ENCODE data around the gene ASTN2. TPM values are rescaled to one million over a fixed set of nuclear protein-coding genes. Genes with fewer than 3 reads are reported as not detected.

ASTN2 gene
- total and polyA plus RNA-seq, 3 donors from 2014 or later = 55.7 to 157 (median 117) TPM

GRCh38 chr9:116741742-116742141 lies 673.1 kb downstream of the ASTN2 start:
- TF ChIP-seq POLR2A (IDR thresholded peaks at IDR 0.05) = no peak
- no peak for TF ChIP-seq CTCF (IDR thresholded peaks at IDR 0.05)
- no peak overlapping the region for H3K27ac ChIP-seq
- intact Hi-C loops (cut with DNase I; ENCODE audit: low total_unique reads) = no loop called here
- no peaks in the 10 kb centered on the region for H3K4me1 ChIP-seq
- 90 to 93% methylated on average over 2 of the region's 2 CpGs for WGBS, 2 donors
- no peaks in the 10 kb centered on the region for H3K9me3 ChIP-seq
- no peak for DNase-seq
- H3K27me3 ChIP-seq = no peaks in the 10 kb centered on the region
- no peaks in the 10 kb centered on the region for H3K36me3 ChIP-seq (ENCODE audit: low read depth, missing control alignments)
- H3K4me3 ChIP-seq = no peak overlapping the region

- H3K9me3 ChIP-seq = no peaks in the 10 kb centered on the region
- intact Hi-C loops (cut with DNase I; ENCODE audit: low total_unique reads) = no loop called here
- 62 to 72% methylated on average over 3 of the region's 3 CpGs for WGBS, 2 donors
- H3K4me3 ChIP-seq = no peak overlapping the region
- H3K4me1 ChIP-seq = no peaks in the 10 kb centered on the region
- no peak for DNase-seq
- no peaks in the 10 kb centered on the region for H3K36me3 ChIP-seq (ENCODE audit: low read depth, missing control alignments)
- no peak for TF ChIP-seq POLR2A (IDR thresholded peaks at IDR 0.05)
- no peak for TF ChIP-seq CTCF (IDR thresholded peaks at IDR 0.05)
- H3K27me3 ChIP-seq = no peaks in the 10 kb centered on the region
- H3K27ac ChIP-seq = no peak overlapping the region
These were observed 673.6 kb downstream of the ASTN2 start for GRCh38 chr9:116741086-116741740.

GRCh38 chr9:116737152-116737546 lies 677.7 kb downstream of the ASTN2 start:
- TF ChIP-seq CTCF (IDR thresholded peaks at IDR 0.05) (peak; percentile 23 to 73 (median 63)), POLR2A (IDR thresholded peaks at IDR 0.05) (no peak)
- 11 to 15% methylated on average over 15 to 16 of the region's 16 CpGs for WGBS, 2 donors
- Histone ChIP-seq H3K27ac (no peak overlapping the region), H3K4me3 (no peak overlapping the region), H3K9me3 (no peaks in the 10 kb centered on the region), H3K4me1 (no peaks in the 10 kb centered on the region), H3K36me3 (ENCODE audit: low read depth, missing control alignments) (no peaks in the 10 kb centered on the region), H3K27me3 (no peaks in the 10 kb centered on the region)
- intact Hi-C loops (cut with DNase I; ENCODE audit: low total_unique reads) = no loop called here
- DNase-seq = peak; percentile 89

GRCh38 chr9:116736399-116737151 lies 678.3 kb downstream of the ASTN2 start:
- Histone ChIP-seq H3K27me3 (no peaks in the 10 kb centered on the region), H3K4me3 (no peak overlapping the region), H3K27ac (no peak overlapping the region), H3K4me1 (no peaks in the 10 kb centered on the region), H3K9me3 (no peaks in the 10 kb centered on the region), H3K36me3 (ENCODE audit: low read depth, missing control alignments) (no peaks in the 10 kb centered on the region)
- no peak for DNase-seq
- intact Hi-C loops (cut with DNase I; ENCODE audit: low total_unique reads) = no loop called here
- TF ChIP-seq CTCF (IDR thresholded peaks at IDR 0.05) (no peak), POLR2A (IDR thresholded peaks at IDR 0.05) (no peak)
- 61 to 74% methylated on average over 8 of the region's 8 CpGs for WGBS, 2 donors

Measured in testis (tissue), 3 donors.